PFSK-1 (cell line): Measurements from ENCODE around the gene ITPRIPL2.

Experiments
- FOXP2 ChIP-seq: optimal IDR thresholded peaks from 2 replicates; pipeline ENCODE3; 2011; ENCODE audit warnings: borderline replicate concordance, control low read depth, inconsistent platforms; ENCODE audit not compliant: insufficient read depth; ENCODE audit errors: extremely low read length, extremely low read depth
- POLR2AphosphoS5 ChIP-seq: IDR thresholded peaks from 2 replicates; pipeline ENCODE4 v1.6.1; 2012; ENCODE audit warnings: low read depth, mild to moderate bottlenecking, control low read depth, low read length, moderate library complexity
- SIN3A ChIP-seq: IDR thresholded peaks from 2 replicates; pipeline ENCODE4 v1.6.1; 2012; ENCODE audit warnings: mild to moderate bottlenecking, low read length, moderate library complexity, borderline replicate concordance; ENCODE audit not compliant: insufficient read depth
- TAF1 ChIP-seq: IDR thresholded peaks from 2 replicates; pipeline ENCODE4 v1.6.1; 2012; ENCODE audit warnings: low read length, control low read depth, borderline replicate concordance; ENCODE audit not compliant: insufficient read depth
- TF ChIP-seq, protein P1 (sequence below), 2 experiments: IDR thresholded peaks; 2 replicates each; pipeline versions ENCODE4 v1.6.1 to v1.8.0; 2011 to 2012; ENCODE audit warnings: low read depth in 2 of 2, low read length in 2 of 2, control low read depth in 1 of 2, inconsistent platforms in 1 of 2, mild to moderate bottlenecking in 1 of 2, moderate library complexity in 1 of 2; ENCODE audit not compliant: insufficient read depth in 1 of 2

Gene ITPRIPL2

DNA sequence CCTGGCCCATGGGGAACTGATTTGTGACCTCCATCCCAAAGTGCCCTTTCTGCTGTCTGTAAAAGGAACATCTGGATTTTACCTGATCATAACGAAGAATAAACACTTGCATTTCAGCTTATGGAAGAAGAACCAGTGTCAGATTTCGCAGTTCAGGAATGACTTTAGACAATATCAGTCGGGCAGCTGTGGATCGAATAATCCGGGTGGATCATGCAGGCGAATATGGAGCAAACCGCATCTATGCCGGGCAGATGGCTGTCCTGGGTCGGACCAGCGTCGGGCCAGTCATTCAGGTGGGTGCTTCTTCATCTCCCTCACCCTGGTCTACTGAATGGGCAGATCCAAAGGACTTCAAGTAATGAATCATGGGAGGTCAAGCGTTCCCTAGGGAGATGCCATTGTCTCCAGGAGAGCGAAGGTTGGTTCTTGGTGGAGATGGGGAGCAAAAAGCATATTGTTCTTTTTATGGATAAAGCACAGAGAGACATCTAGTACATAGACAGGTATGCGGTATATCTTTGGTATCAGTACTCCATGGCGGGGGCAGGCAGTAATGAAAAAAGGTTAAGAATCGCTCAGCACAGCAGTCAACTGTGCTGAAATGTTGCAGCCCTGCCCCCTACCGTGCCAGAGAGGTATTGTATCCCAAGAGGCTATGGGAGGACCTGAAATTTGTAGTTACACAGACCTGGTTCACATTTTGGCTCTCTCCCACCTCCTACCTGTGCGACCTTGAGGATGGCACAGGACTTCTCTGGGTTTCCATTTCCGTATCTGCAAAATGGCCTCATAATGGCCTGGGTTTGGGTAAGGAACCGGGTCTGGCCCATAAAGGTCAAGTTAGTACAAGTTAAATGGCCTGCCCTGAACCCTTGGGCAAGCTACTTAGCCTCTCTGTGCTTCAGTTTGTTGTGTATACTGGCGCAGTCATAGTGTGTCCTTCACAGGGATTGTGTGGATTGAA, 41.7 kb upstream of the ITPRIPL2 start:
- TF ChIP-seq SIN3A: no peak
- no peak for TF ChIP-seq POLR2AphosphoS5
- TF ChIP-seq, protein P1, sequence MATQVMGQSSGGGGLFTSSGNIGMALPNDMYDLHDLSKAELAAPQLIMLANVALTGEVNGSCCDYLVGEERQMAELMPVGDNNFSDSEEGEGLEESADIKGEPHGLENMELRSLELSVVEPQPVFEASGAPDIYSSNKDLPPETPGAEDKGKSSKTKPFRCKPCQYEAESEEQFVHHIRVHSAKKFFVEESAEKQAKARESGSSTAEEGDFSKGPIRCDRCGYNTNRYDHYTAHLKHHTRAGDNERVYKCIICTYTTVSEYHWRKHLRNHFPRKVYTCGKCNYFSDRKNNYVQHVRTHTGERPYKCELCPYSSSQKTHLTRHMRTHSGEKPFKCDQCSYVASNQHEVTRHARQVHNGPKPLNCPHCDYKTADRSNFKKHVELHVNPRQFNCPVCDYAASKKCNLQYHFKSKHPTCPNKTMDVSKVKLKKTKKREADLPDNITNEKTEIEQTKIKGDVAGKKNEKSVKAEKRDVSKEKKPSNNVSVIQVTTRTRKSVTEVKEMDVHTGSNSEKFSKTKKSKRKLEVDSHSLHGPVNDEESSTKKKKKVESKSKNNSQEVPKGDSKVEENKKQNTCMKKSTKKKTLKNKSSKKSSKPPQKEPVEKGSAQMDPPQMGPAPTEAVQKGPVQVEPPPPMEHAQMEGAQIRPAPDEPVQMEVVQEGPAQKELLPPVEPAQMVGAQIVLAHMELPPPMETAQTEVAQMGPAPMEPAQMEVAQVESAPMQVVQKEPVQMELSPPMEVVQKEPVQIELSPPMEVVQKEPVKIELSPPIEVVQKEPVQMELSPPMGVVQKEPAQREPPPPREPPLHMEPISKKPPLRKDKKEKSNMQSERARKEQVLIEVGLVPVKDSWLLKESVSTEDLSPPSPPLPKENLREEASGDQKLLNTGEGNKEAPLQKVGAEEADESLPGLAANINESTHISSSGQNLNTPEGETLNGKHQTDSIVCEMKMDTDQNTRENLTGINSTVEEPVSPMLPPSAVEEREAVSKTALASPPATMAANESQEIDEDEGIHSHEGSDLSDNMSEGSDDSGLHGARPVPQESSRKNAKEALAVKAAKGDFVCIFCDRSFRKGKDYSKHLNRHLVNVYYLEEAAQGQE (IDR thresholded peaks at IDR 0.05; ENCODE audit: insufficient read depth in 1 of 2, low read depth in 2 of 2, low read length in 2 of 2): no peak
- TF ChIP-seq TAF1: no peak
- no peak for TF ChIP-seq FOXP2

DNA sequence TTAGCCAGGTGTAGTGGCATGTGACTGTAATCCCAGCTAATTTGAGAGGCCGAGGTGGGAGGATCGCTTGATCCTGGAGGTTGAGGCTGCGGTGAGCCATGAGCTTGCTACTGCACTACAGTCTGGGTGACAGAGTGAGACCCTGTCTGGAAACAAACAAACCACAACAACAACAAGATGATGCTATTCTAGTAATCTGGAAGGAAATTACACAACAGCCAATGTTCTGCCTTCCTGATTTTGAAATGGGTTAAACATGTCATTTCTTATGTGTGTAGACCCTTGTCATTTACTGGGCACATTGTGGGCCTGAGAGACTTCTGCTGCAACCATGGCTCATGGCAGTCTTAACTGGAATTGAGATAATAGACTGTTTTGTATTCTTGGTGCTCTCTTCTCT, 40.4 kb upstream of the ITPRIPL2 start:
- TF ChIP-seq, protein P1 (IDR thresholded peaks at IDR 0.05; ENCODE audit: insufficient read depth in 1 of 2, low read depth in 2 of 2, low read length in 2 of 2): no peak
- no peak for TF ChIP-seq TAF1
- no peak for TF ChIP-seq FOXP2
- no peak for TF ChIP-seq POLR2AphosphoS5
- TF ChIP-seq SIN3A: no peak

DNA sequence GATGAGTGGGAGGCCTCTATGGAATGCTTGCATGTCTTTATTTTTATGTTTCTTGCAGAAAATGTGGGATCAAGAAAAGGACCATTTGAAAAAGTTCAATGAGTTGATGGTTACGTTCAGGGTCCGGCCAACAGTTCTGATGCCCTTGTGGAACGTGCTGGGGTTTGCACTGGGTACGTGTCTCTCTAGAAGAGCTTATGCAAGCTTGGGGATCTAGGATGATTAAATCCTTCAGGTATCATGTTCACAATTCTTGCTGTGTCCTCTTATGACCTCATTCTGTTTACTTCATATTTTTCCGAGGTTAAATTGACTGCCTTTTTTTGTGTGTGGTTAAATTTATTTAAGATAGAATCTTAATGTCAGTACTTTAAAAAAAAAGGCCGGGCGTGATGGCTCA, 39.9 kb upstream of the ITPRIPL2 start:
- TF ChIP-seq SIN3A: no peak
- TF ChIP-seq FOXP2: no peak
- no peak for TF ChIP-seq POLR2AphosphoS5
- no peak for TF ChIP-seq TAF1
- TF ChIP-seq, protein P1 (IDR thresholded peaks at IDR 0.05; ENCODE audit: insufficient read depth in 1 of 2, low read depth in 2 of 2, low read length in 2 of 2): no peak

DNA sequence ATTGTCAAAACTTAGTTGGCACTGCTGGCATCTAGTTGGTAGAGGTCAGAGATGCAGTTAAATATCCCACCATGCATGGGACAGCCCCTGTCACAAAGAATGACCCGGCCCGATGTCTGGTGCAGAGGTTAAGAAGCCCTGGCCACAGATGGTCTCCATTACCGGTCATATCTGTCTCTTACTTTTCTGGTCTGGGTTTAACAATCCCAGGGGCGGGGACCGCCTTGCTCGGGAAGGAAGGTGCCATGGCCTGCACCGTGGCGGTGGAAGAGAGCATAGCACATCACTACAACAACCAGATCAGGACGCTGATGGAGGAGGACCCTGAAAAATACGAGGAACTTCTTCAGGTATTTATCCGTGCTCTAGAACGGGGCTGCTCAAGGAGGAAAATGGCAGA, 38.3 kb upstream of the ITPRIPL2 start:
- TF ChIP-seq, protein P1 (IDR thresholded peaks at IDR 0.05; ENCODE audit: insufficient read depth in 1 of 2, low read depth in 2 of 2, low read length in 2 of 2): no peak
- no peak for TF ChIP-seq TAF1
- no peak for TF ChIP-seq FOXP2
- no peak for TF ChIP-seq POLR2AphosphoS5
- TF ChIP-seq SIN3A: no peak
